Neural cell (in vitro differentiated cells): ENCODE results near the gene PRTN3. TPM values are rescaled to one million over a fixed set of nuclear protein-coding genes. Genes with fewer than 3 reads are reported as not detected.
"Not testable (repeated sequence)": the region's sequence is repeated elsewhere in the genome, so short reads cannot be mapped to it uniquely, and the experiment has no call there.

Source experiments
- H2AFZ ChIP-seq: fragments of 200-600, 300-800 bp; sonication (generic), shearing (Covaris generic); 2 replicates; pipeline ENCODE4 v1.6.0; 2014; ENCODE audit warnings: low read depth, mild to moderate bottlenecking, antibody characterized with exemption, low read length, moderate library complexity
- H3F3A ChIP-seq: fragments of 200-600 bp; shearing (Covaris generic); 2 replicates; pipeline ENCODE4 v1.6.1; 2016; ENCODE audit warnings: mild to moderate bottlenecking, moderate library complexity, mixed read lengths, antibody characterized with exemption, low read length; ENCODE audit not compliant: insufficient read depth, poor library complexity, severe bottlenecking
- H3K27ac ChIP-seq: fragments of 200-600, 300-800 bp; sonication (generic), shearing (Covaris generic); 2 replicates; pipeline ENCODE4 v1.5.1; 2014; ENCODE audit warnings: mild to moderate bottlenecking, low read length, moderate library complexity
- H3K27me3 ChIP-seq: fragments of 300-800, 200-600 bp; sonication (generic), shearing (Covaris generic); 2 replicates; pipeline ENCODE4 v1.6.0; 2014; ENCODE audit warnings: mild to moderate bottlenecking, low read depth, low read length, moderate library complexity; ENCODE audit not compliant: insufficient read depth
- H3K36me3 ChIP-seq: fragments of 300-800, 200-600 bp; sonication (generic), shearing (Covaris generic); 2 replicates; pipeline ENCODE4 v1.5.1; 2014; ENCODE audit warnings: mild to moderate bottlenecking, antibody characterized with exemption, low read length, moderate library complexity; ENCODE audit not compliant: insufficient read depth
- H3K4me2 ChIP-seq: fragments of 300-800, 200-600 bp; sonication (generic), shearing (Covaris generic); 2 replicates; pipeline ENCODE4 v1.6.0; 2014; ENCODE audit warnings: mild to moderate bottlenecking, low read length
- H3K4me3 ChIP-seq: fragments of 300-800, 200-600 bp; sonication (generic), shearing (Covaris generic); 2 replicates; pipeline ENCODE4 v1.5.1; 2014; ENCODE audit warnings: mild to moderate bottlenecking, low read length, moderate library complexity
- H3K79me2 ChIP-seq: fragments of 200-600 bp; shearing (Covaris generic); replicated peaks from 2 replicates; pipeline ENCODE4 v1.6.0; 2014; ENCODE audit warnings: mild to moderate bottlenecking, low read length, moderate library complexity; ENCODE audit not compliant: insufficient read depth
- H3K9ac ChIP-seq: fragments of 300-800, 200-600 bp; sonication (generic), shearing (Covaris generic); 2 replicates; pipeline ENCODE4 v1.6.1; 2016; ENCODE audit warnings: mild to moderate bottlenecking, low read length, mixed read lengths
- H3K9me2 ChIP-seq: fragments of 200-600 bp; shearing (Covaris generic); 2 replicates; pipeline ENCODE4 v1.6.1; 2016; ENCODE audit warnings: mild to moderate bottlenecking, low read length, mixed read lengths; ENCODE audit not compliant: insufficient read depth
- H3K9me3 ChIP-seq: fragments of 200-600, 300-800 bp; sonication (generic), shearing (Covaris generic); 2 replicates; pipeline ENCODE4 v1.6.1; 2016; ENCODE audit warnings: mild to moderate bottlenecking, mixed run types, low read length, moderate library complexity, mixed read lengths
- H4K20me1 ChIP-seq: fragments of 200-600 bp; shearing (Covaris generic); 2 replicates; pipeline ENCODE4 v1.6.1; 2016; ENCODE audit warnings: mild to moderate bottlenecking, mixed run types; ENCODE audit not compliant: insufficient read depth
- EP300 ChIP-seq: fragments of 450-650 bp; conservative IDR thresholded peaks from 2 replicates; pipeline ENCODE4 v1.6.1; 2014; ENCODE audit warnings: antibody characterized with exemption, mild to moderate bottlenecking, moderate library complexity; ENCODE audit not compliant: poor library complexity, severe bottlenecking
- EZH2 ChIP-seq: fragments of 200-600, 300-800 bp; shearing (Covaris generic), sonication (generic); IDR thresholded peaks from 2 replicates; pipeline ENCODE4 v1.6.1; 2014; ENCODE audit warnings: antibody characterized with exemption, low read length, borderline replicate concordance, mild to moderate bottlenecking; ENCODE audit not compliant: insufficient read depth, poor library complexity, severe bottlenecking
- MXI1 ChIP-seq: fragments of 450-650 bp; conservative IDR thresholded peaks from 2 replicates; pipeline ENCODE4 v1.6.1; 2014; ENCODE audit warnings: antibody characterized with exemption, mild to moderate bottlenecking; ENCODE audit not compliant: poor library complexity, severe bottlenecking
- POLR2AphosphoS5 ChIP-seq: IDR thresholded peaks from 2 replicates; pipeline ENCODE4 v1.6.1; 2012
- RAD21 ChIP-seq: fragments of 450-650 bp; conservative IDR thresholded peaks from 2 replicates; pipeline ENCODE4 v1.6.1; 2014; ENCODE audit warnings: antibody characterized with exemption, mild to moderate bottlenecking, moderate library complexity
- SMC3 ChIP-seq: fragments of 450-650 bp; conservative IDR thresholded peaks from 2 replicates; pipeline ENCODE4 v1.6.1; 2014; ENCODE audit warnings: antibody characterized with exemption, mild to moderate bottlenecking, moderate library complexity; ENCODE audit not compliant: poor library complexity
- TAF1 ChIP-seq: IDR thresholded peaks from 2 replicates; pipeline ENCODE4 v1.6.1; 2012; ENCODE audit warnings: low read depth
- polyA plus RNA-seq: library from polyadenylated mRNA; depleted of rRNA; stranded (reverse); fragments of >200 nt; gene quantifications from 2 replicates; pipeline ENCODE4 v1.2.3, GENCODE V29; 2014
- TF ChIP-seq, protein P1 (sequence below): fragments of 450-650 bp; IDR thresholded peaks from 2 replicates; pipeline ENCODE4 v1.5.1; 2014; ENCODE audit warnings: antibody characterized with exemption, mild to moderate bottlenecking, moderate library complexity; ENCODE audit not compliant: poor library complexity, severe bottlenecking
- TF ChIP-seq, protein P2 (sequence below): IDR thresholded peaks from 2 replicates; pipeline ENCODE4 v1.6.1; 2012; ENCODE audit warnings: borderline replicate concordance

The PRTN3 gene
- polyA plus RNA-seq, 1 donor from 2014 or later, result not detected

DNA sequence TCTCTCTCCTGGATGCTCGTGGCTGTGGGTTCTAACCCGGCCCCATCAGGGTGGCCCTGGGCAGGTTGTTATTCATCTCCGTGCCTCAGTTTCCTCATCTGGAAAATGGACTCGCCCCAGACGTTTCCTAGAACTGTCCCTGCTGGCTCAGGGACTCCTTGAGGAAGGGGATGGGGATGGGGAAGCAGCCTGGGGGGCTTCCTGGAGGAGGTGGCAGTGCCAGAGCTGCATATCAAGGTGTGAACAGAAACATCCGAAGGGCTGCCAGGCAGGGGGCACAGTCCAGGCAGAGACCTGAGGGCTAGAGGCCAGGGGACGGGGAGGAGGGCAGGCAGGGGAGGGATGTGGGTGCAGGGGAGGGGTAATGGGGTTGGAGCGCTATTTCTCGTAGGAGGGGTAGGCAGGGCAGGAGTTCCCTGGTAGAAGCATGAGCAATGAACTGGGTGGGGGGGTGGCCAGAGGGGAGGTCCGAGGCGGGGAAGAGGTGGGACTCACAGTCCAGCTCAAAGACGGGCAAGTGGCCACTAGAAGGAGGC lies 7.7 kb downstream of the PRTN3 start:
- H3K4me2 ChIP-seq, result no peak overlapping the region
- H3K9me2 ChIP-seq, result no peaks in the 10 kb centered on the region
- H4K20me1 ChIP-seq, result no peaks in the 10 kb centered on the region
- no peak overlapping the region for H3K4me3 ChIP-seq
- H2AFZ ChIP-seq, result no peak overlapping the region
- no peaks in the 10 kb centered on the region for H3K9me3 ChIP-seq
- H3F3A ChIP-seq, result no peaks in the 10 kb centered on the region
- no peak overlapping the region for H3K27ac ChIP-seq
- no peaks in the 10 kb centered on the region for H3K36me3 ChIP-seq
- peaks cover 5% of the 10 kb centered on the region for H3K27me3 ChIP-seq
- H3K9ac ChIP-seq, result no peak overlapping the region
- no peaks in the 10 kb centered on the region for H3K79me2 ChIP-seq
- TF ChIP-seq EP300 (no peak), TAF1 (no peak), SMC3 (no peak)
- TF ChIP-seq, protein P1, sequence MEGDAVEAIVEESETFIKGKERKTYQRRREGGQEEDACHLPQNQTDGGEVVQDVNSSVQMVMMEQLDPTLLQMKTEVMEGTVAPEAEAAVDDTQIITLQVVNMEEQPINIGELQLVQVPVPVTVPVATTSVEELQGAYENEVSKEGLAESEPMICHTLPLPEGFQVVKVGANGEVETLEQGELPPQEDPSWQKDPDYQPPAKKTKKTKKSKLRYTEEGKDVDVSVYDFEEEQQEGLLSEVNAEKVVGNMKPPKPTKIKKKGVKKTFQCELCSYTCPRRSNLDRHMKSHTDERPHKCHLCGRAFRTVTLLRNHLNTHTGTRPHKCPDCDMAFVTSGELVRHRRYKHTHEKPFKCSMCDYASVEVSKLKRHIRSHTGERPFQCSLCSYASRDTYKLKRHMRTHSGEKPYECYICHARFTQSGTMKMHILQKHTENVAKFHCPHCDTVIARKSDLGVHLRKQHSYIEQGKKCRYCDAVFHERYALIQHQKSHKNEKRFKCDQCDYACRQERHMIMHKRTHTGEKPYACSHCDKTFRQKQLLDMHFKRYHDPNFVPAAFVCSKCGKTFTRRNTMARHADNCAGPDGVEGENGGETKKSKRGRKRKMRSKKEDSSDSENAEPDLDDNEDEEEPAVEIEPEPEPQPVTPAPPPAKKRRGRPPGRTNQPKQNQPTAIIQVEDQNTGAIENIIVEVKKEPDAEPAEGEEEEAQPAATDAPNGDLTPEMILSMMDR, result no peak
- TF ChIP-seq, protein P2, sequence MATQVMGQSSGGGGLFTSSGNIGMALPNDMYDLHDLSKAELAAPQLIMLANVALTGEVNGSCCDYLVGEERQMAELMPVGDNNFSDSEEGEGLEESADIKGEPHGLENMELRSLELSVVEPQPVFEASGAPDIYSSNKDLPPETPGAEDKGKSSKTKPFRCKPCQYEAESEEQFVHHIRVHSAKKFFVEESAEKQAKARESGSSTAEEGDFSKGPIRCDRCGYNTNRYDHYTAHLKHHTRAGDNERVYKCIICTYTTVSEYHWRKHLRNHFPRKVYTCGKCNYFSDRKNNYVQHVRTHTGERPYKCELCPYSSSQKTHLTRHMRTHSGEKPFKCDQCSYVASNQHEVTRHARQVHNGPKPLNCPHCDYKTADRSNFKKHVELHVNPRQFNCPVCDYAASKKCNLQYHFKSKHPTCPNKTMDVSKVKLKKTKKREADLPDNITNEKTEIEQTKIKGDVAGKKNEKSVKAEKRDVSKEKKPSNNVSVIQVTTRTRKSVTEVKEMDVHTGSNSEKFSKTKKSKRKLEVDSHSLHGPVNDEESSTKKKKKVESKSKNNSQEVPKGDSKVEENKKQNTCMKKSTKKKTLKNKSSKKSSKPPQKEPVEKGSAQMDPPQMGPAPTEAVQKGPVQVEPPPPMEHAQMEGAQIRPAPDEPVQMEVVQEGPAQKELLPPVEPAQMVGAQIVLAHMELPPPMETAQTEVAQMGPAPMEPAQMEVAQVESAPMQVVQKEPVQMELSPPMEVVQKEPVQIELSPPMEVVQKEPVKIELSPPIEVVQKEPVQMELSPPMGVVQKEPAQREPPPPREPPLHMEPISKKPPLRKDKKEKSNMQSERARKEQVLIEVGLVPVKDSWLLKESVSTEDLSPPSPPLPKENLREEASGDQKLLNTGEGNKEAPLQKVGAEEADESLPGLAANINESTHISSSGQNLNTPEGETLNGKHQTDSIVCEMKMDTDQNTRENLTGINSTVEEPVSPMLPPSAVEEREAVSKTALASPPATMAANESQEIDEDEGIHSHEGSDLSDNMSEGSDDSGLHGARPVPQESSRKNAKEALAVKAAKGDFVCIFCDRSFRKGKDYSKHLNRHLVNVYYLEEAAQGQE, result no peak

DNA sequence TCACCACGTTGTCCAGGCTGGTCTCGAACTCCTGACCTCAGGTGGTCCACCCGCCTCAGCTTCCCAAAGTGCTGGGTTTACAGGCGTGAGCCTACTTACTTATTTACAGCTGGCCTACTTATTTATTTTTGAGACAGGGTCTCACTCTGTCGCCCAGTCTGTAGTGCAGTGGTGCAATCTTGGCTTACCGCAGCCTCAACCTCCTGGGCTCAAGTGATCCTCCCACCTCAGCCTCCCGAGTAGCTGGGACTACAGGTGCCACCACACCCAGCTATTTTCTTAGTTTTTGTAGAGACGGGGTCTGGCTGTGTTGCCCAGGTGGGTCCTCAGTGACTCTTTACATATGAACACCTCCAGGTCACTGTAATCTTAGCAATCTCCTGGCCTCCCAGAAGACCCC lies 8.4 kb downstream of the PRTN3 start:
- H3K9me2 ChIP-seq, H3F3A ChIP-seq: not testable (repeated sequence)

DNA sequence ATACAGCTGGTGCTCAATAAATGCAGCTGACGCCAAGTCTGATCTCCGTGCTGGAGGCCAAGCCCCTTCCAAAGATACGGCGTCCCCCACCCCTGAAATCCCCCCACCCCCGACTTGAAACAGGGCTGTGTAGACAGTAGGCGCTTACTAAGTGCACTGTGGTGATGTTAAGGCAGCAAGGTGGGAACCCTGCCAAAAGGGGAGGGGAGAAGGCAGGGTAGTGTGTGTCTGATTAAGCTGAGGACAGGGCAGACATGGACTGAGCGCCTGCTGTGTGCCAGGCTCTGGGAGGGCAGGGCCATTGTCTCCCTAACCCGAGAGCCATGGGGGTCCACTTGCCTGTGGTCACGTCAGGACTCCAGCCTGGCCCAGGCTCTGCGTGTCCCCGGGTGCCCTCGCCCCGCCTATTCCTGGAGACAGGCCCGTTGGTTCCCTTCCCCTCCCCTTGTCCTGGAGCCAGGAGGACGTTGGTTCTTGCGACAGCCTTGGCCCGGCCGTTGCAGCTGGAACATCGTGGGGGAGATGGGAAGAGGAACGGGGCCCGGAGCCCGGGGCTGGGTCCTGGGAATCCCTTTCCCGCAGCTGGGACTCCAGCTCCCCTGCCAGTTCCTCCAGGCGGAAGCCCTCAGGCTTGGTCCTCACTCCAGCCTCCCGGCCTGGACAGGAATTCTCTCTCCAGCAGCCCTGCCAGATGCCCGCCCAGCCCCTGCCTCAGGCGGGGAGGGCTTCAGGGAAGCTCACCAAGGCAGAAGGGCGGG lies 9.6 kb downstream of the PRTN3 start:
- no peak overlapping the region for H2AFZ ChIP-seq

More for the DNA sequence above, 8.4 kb downstream of the PRTN3 start:
- not testable (repeated sequence) for H2AFZ ChIP-seq, H3K9ac ChIP-seq, H3K9me3 ChIP-seq, H4K20me1 ChIP-seq, H3K36me3 ChIP-seq, H3K4me2 ChIP-seq, H3K4me3 ChIP-seq, H3K79me2 ChIP-seq, H3K27me3 ChIP-seq, H3K27ac ChIP-seq

More for the DNA sequence above, 9.6 kb downstream of the PRTN3 start:
- Histone ChIP-seq H3K9me2 (no peaks in the 10 kb centered on the region), H4K20me1 (no peaks in the 10 kb centered on the region), H3K27me3 (no peaks in the 10 kb centered on the region), H3K27ac (no peak overlapping the region), H3K4me3 (no peak overlapping the region), H3K79me2 (no peaks in the 10 kb centered on the region), H3K9me3 (no peaks in the 10 kb centered on the region), H3F3A (no peaks in the 10 kb centered on the region), H3K4me2 (no peak overlapping the region), H3K36me3 (no peaks in the 10 kb centered on the region), H3K9ac (no peak overlapping the region)
- no peak for TF ChIP-seq EZH2
- TF ChIP-seq, protein P1, result no peak
- TF ChIP-seq EP300, result no peak
- TF ChIP-seq, protein P2, result no peak
- TF ChIP-seq POLR2AphosphoS5, result no peak
- TF ChIP-seq TAF1, result no peak
- no peak for TF ChIP-seq SMC3
- no peak for TF ChIP-seq RAD21
- TF ChIP-seq MXI1, result no peak
